ENCODE measurements around the gene REEP5.

- TF ChIP-seq CTCF (conservative IDR thresholded peaks at IDR 0.05; ENCODE audit: low read depth, low read length), result no peak
- no peak for TF ChIP-seq POLR2A (IDR thresholded peaks at IDR 0.05; ENCODE audit: low read depth, low read length)
- no peak for TF ChIP-seq MAFK (IDR thresholded peaks at IDR 0.05; ENCODE audit: low read depth, low read length)
- TF ChIP-seq MAZ (IDR thresholded peaks at IDR 0.05; ENCODE audit: borderline replicate concordance, low read depth, low read length), result no peak
These were observed 35.2 kb upstream of the REEP5 start for GRCh38 chr5:112957036-112957808.
